ENCODE results near the gene IQSEC1. TPM values are rescaled to one million over a fixed set of nuclear protein-coding genes. Genes with fewer than 3 reads are reported as not detected.
A peak's percentile ranks its signal among the peaks of the same experiment; 100 is the strongest.

Gene IQSEC1
- total RNA-seq, 1 donor from 2014 or later, result 31.3 TPM

DNA sequence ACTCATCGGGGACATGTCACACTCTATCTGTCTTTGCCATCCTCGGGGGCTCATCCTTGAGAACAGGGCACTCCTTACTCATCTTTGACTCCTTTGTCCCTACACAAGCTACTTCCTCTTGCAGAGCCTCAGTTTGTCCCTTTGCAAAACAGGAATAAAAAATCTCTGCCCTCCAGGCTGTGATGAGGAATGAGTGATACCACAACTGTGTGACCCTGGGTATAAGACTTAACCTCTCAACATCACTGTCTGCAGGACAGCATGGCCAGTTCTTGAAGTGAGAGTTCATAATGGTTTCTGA is 48.5 kb downstream of the IQSEC1 start:
- Mint-ChIP-seq H3K36me3 (ENCODE audit: low read depth) (no peaks in the 10 kb centered on the region), H3K9me3 (no peaks in the 10 kb centered on the region), H3K4me3 (no peak overlapping the region), H3K27me3 (ENCODE audit: low read depth) (no peaks in the 10 kb centered on the region), H3K4me1 (peaks cover 48% of the 10 kb centered on the region), H3K27ac (ENCODE audit: unreplicated experiment) (no peak overlapping the region)
- DNase-seq (ENCODE audit: low read depth, low spot score), result no peak
- TF ChIP-seq, protein P1, sequence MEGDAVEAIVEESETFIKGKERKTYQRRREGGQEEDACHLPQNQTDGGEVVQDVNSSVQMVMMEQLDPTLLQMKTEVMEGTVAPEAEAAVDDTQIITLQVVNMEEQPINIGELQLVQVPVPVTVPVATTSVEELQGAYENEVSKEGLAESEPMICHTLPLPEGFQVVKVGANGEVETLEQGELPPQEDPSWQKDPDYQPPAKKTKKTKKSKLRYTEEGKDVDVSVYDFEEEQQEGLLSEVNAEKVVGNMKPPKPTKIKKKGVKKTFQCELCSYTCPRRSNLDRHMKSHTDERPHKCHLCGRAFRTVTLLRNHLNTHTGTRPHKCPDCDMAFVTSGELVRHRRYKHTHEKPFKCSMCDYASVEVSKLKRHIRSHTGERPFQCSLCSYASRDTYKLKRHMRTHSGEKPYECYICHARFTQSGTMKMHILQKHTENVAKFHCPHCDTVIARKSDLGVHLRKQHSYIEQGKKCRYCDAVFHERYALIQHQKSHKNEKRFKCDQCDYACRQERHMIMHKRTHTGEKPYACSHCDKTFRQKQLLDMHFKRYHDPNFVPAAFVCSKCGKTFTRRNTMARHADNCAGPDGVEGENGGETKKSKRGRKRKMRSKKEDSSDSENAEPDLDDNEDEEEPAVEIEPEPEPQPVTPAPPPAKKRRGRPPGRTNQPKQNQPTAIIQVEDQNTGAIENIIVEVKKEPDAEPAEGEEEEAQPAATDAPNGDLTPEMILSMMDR (conservative IDR thresholded peaks at IDR 0.05), result no peak

DNA sequence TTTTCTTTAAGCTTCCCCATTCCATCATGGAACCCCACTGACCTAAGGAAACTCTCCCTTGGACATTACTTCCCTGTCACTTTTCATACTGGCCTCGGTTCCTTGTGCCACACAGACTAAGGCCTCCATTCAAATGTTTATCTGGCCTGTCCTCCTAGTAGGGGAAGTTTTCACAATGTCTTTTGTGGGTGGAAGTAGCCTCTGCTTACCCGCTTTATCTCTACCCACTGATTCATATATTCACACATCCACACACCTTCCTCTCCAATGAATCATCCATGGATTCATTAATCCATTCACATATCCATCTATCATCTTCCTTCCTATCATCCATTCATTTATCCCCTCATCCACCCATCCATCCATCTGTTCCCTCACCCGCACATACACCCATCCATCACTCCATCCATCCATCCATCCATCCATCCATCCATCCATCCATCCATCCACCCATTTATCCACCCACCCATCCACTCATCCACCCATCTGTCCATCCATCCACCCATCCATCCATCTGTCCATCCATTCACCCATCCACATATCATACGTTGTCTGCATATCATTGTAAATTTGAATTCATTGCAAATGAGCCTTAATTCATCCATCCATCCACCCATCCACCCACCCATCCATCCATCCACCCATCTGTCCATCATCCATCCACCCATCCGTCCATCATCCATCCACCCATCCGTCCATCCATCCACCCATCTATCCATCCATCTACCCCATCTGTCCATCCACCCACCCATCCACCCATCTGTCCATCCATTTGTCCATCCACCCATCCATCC is 49.1 kb downstream of the IQSEC1 start:
- no peak overlapping the region for H3K27ac Mint-ChIP-seq (ENCODE audit: unreplicated experiment)
- no peaks in the 10 kb centered on the region for H3K36me3 Mint-ChIP-seq (ENCODE audit: low read depth)
- H3K4me1 Mint-ChIP-seq, result peaks cover 43% of the 10 kb centered on the region
- TF ChIP-seq, protein P1 (conservative IDR thresholded peaks at IDR 0.05), result no peak
- H3K4me3 Mint-ChIP-seq, result no peak overlapping the region
- H3K9me3 Mint-ChIP-seq, result no peaks in the 10 kb centered on the region
- H3K27me3 Mint-ChIP-seq (ENCODE audit: low read depth), result no peaks in the 10 kb centered on the region
- DNase-seq (ENCODE audit: low read depth, low spot score), result no peak

DNA sequence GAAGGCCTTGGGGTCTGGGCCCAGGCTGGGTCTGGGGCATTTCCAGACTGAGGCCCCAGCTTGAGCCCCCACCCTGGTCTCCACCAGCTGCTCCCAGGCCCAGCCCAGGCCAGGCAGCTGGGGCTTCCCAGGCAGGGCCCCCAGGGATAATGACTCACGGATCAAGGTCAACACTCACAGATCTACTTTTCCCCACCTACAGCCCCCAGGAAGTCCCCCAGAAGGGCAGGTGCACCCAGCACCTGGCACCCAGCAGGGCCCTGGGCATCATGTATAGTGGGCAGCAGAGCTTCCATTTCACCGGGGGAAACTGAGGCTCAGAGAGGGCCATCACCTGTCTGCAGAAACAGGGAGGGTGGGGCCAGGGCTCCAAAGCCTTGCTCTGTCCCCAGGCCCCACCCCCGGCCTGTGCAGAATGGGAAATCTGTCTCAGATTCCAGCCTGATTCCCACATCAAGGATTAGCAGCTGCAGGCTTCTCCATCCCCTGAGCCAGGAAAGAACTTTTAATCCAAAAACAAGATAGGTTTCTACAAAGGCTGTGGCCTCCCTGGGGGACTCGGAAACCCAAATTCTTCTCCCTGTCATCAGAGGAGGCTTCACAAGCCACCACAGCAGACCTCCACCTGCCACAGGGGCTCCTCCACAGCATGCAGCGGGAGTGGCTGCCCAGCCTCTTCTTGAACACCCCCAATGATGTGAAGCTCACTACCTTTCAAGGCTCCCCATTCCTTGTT is 49.8 kb downstream of the IQSEC1 start:
- Mint-ChIP-seq H3K27me3 (ENCODE audit: low read depth) (no peaks in the 10 kb centered on the region), H3K27ac (ENCODE audit: unreplicated experiment) (no peak overlapping the region), H3K36me3 (ENCODE audit: low read depth) (no peaks in the 10 kb centered on the region), H3K9me3 (no peaks in the 10 kb centered on the region), H3K4me3 (no peak overlapping the region), H3K4me1 (peaks cover 40% of the 10 kb centered on the region)
- TF ChIP-seq, protein P1 (conservative IDR thresholded peaks at IDR 0.05), result no peak
- no peak for DNase-seq (ENCODE audit: low read depth, low spot score)

DNA sequence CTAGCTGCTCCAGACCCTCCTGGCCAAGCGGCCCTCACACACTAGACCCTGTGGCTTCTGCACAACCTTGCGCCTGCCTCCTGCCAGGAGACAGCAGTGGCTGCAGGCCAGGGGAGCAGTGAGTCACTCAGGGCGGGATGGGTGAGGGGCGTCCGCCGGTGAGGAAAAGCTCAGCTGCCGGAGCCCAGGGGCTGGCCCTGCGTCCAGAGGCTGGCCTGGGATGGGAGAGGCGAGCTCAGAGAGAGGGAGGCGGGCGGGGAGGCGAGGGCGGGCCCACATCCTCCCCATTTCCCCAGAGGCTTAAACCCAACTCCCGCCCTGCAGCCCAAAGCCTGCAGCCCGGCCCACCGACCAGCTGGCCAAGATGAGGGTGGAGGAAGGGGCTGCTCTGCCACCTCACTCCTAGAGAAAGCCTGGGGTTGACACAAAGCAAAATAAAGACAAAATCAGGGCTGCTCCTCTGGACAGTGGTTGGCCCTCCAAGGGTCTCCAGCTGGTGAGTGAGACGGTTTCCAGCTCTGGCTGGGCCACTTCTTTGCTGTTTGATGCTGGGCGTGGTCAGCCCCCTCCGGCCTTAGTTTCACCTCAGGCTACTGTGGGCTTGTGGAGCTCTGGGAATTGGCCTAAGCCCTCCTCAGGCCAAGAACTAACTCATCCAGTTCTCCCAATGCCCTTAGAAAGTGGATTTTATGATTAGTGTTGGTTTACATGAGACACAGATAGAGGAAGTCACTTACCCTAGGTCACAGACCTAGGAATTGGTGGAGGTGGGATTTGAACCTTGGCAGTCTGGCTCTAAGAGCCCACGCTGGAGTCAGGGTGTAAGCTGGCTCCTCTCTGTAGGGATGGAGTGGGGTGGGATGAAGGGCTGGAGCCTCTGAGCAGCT is 50.6 kb downstream of the IQSEC1 start:
- no peak for DNase-seq (ENCODE audit: low read depth, low spot score)
- Mint-ChIP-seq H3K27ac (ENCODE audit: unreplicated experiment) (peak overlapping the region; percentile 43), H3K4me3 (no peak overlapping the region), H3K27me3 (ENCODE audit: low read depth) (no peaks in the 10 kb centered on the region), H3K36me3 (ENCODE audit: low read depth) (no peaks in the 10 kb centered on the region), H3K9me3 (no peaks in the 10 kb centered on the region), H3K4me1 (peaks cover 38% of the 10 kb centered on the region)
- TF ChIP-seq, protein P1 (conservative IDR thresholded peaks at IDR 0.05), result no peak
